HT1080 (cell line): ENCODE results near the gene PTPRN. TPM values are rescaled to one million over a fixed set of nuclear protein-coding genes. Genes with fewer than 3 reads are reported as not detected.
"Not testable (repeated sequence)": the region's sequence is repeated elsewhere in the genome, so short reads cannot be mapped to it uniquely, and the experiment has no call there.

Experiments used
- DNase-seq: peaks from one replicate; pipeline ENCODE4 v3.0.0-alpha.2; 2015; ENCODE audit warnings: low read depth
- total RNA-seq: library from RNA; depleted of rRNA; stranded (reverse); fragments of >200 nt; shearing (Covaris generic); gene quantifications from 2 replicates; pipeline ENCODE4 v1.2.3, GENCODE V29; 2014

PTPRN gene
- total RNA-seq, 1 experiment from 2014 or later, result 11.2 TPM

GRCh38 chr2:219270055-219270372, 39.2 kb downstream of the PTPRN start:
- DNase-seq, result no peak

DNA sequence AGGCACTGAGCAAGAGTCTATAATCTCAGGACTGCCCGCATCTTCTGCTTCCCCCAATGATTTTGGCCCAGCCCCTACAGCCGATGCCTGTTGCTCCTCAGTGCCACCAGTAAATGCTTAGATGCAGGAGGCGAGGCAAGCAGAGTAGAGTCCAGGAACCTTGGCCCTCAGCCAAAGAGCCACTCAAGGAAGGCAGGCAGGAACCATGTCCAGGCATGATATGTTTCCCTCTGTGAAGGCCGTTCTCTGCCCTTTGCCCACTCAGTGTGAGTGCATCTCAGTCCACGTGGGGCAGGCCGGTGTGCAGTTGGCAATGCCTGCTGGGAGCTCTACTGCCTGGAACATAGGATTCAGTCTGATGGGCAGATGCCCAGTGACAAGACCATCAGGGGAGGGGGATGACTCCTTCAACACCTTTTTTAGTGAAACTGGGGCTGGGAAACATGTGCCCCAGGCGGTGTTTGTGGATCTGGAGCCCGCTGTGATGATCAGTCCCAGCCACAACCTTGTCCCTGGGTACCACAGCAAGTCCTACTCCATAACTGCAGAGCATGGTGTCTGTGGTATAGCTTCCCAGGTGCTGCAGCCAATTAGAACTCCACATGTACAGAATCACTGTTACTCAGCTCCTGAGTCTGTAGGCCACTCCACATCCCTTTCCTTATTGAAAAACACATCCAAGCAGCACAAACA, 39.7 kb downstream of the PTPRN start:
- no peak for DNase-seq

GRCh38 chr2:219268294-219268693, 40.9 kb downstream of the PTPRN start:
- no peak for DNase-seq

DNA sequence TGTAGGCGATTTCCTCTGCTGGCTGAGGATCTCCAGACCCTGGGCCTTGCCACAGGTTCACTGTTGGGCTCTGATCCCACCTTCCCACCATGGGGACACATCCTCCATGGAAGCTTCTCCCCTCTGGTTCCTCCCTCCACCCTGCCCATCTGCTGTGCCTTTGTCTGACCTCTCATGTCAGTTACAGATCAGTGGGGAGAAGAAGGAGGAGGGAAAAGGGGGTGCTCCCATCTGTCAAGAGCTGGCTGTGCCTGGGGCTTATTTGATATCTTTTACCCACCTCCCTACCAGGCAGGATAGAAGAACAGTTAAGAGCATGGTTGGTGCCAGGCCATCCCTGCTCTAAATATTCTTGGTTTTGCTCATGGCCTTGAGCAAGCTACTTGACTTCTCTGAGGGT, 42.3 kb downstream of the PTPRN start:
- DNase-seq, result no peak

GRCh38 chr2:219266232-219266631, 43.0 kb downstream of the PTPRN start:
- no peak for DNase-seq

- no peak for DNase-seq
Observed at GRCh38 chr2:219261024-219261855, 48.0 kb downstream of the PTPRN start.

DNA sequence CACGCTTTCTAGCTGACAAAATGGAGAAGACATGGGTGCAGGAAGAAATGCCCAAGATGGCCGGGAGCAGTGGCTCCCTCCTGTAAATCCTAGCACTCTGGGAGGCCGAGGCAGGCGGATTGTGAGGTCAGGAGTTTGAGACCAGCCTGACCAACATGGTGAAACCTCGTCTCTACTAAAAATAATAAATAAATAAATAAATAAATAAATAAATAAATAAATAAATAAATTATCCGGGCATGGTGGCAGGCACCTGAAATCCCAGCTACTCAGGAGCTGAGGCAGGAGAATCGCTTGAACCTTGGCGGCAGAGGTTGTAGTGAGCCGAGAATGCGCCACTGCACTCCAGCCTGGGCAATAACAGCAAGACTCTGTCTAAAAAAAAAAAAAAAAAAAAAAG, 50.3 kb downstream of the PTPRN start:
- not testable (repeated sequence) for DNase-seq

DNA sequence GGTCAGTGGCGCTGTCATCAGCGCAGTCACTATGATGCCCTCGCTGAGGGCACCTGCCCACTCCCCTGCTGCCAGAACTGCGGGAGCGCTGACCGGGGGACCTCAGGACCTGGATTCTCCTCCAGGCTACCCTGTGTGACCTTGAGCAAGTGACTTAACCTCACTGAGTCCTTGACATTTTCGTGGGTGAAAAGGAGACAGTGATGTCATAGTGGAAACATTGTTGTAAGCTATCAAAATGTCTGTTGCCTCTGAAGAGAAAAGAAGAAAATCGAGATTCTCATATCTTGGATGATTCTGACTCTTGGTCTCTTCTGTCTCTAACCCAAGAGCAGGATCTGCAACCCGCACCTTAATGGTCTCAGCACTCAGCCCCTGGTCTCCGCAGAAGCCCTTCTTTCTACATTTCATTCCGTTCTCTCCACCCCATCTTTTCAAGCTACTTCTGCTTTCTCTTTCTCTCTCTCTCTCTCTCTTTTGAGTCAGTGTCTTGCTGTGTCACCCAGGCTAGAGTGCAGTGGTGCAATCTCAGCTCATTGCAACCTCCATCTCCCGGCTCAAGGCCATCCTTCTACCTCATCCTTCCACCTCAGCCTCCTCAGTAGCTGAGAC, 54.5 kb downstream of the PTPRN start:
- DNase-seq, result no peak

- DNase-seq, result peak; percentile 79
Observed at GRCh38 chr2:219253753-219254589, 55.2 kb downstream of the PTPRN start, which contains the start of gene TUBA4A. TUBA4A (minus strand) TSS chr2:219253918; CDS start chr2:219253858, 60 bp downstream.

DNA sequence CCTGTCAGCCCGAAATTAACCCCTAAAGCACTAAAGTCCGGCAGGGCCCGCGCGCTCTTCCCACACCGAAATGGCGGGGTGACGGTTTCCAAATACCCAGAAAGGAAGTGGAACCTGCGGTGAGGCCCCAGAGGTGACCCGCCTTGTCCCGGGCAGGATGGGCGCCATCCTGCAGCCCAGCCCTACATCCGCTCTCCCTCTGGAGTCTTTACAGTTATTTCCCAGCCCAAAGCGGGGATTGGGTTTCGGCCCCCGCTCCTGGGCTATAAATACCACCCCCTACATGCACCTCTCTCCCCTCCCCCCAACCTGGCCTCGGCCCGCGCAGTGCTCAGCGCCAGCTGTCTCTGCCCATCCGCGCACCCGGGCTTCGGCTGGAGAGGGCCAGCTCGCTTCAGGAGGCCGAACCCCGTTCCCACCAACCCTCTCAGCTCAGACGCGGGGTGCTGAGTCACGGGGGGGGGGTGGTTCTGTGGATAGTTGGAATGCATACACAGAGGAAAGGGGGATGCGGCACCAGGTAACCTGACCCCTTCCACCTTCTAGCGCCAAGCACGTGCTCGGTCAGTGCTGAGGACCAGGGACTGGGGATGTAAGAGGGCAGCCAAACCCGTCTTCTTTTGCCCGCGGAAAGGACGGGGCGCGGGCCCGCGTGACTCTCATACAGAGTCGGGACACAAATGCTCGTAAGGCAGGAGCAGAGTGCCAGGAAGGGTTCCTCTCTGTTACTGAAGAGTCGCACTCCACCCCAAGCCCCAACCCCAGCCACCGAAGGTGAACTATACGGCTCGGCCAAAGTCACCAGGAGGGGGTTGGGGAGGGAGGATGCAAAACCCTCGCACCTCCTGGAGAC, 56.1 kb downstream of the PTPRN start, which contains the start of gene TUBA4B:
Gene TUBA4B (plus strand): TSS at position 344 of the 853 bp plus-strand sequence. CDS start 165 bp downstream, at position 509.
- peak; percentile 85 for DNase-seq

GRCh38 chr2:219252570-219252899, 56.7 kb downstream of the PTPRN start:
- DNase-seq, result no peak

DNA sequence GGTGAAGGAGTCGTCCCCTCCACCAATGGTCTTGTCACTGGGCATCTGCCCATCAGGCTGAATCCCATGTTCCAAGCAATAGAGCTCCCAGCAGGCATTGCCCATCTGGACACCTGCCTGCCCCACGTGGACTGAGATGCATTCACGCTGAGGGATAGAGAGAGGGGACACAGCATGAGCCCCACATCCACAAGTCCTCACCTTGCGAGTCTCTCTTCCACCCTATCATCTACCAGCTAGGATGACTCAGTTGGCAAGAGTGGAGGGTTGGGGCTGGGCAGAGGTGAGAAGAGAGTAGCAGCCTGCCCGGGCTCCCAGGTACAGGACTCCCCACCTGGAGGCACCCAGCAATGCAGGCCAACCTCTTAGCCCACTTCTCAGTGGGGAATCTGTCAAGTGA, 57.1 kb downstream of the PTPRN start:
- DNase-seq, result no peak

DNA sequence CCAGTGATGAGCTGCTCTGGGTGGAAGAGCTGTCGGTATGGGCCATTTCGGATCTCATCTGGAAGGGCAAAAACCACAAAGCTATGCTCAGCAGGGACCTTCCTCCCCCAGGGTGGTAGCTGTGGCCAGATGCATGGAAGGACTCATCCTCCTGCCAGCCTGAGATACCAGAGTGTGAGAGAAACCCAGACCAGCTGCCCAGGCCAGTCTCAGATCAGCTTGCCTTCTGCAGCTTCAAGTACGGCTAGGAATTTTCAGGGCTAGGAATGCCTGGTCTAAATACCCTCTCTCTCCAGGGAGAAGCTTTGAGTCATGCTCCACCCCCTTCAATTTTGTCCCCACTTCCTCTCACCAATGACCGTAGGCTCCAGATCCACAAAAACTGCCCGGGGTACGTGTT, 57.5 kb downstream of the PTPRN start:
- DNase-seq, result no peak

GRCh38 chr2:219250049-219250781, 59.0 kb downstream of the PTPRN start:
- DNase-seq, result no peak

DNA sequence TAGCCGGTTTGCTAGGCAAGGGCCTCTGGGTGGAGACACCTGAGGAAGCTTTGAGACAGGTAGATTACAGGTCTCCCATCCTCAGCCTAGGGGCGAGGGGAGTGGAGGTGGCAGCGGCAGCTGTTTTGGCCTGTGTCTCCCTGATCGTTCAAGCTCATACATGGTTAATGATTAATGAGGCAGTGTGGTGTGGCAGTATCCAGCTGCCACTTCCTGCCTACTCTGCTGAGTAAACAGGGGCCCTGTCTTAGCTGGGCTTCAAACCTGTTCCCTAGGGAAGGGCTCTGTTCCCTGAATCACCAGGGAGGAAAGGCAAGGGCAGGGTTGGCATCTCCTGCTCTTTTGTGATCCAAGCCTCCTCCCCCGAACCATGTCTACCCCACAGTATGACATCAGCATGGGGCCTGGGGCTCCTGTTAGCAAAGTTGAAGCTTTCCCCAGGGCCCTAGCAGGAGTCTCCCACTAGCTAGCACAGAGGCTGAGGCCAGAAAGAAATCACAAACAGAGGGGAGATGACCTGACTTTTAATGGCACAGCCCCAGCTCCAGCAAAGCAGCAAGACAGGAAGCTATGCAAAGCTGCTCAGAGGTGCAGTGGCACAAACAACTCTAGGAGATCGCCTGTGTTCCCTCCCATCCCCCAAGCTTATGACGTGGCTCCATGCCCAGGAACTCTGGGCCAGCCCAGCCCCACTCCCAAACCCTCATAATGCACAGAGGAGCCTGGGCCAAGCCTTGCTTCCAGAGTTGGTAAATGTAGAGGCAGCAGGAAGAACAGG, 59.8 kb downstream of the PTPRN start:
- DNase-seq, result peak; percentile 93

- DNase-seq, result no peak
Observed at GRCh38 chr2:219248845-219249202, 60.4 kb downstream of the PTPRN start.

- DNase-seq, result no peak
Observed at GRCh38 chr2:219247678-219248642, 61.2 kb downstream of the PTPRN start.

GRCh38 chr2:219246559-219246958, 62.6 kb downstream of the PTPRN start:
- DNase-seq, result no peak
